ENCODE measurements around the gene MYLIP. TPM values are rescaled to one million over a fixed set of nuclear protein-coding genes. Genes with fewer than 3 reads are reported as not detected.

MYLIP gene
- total and polyA plus RNA-seq, 2 of the 13 experiments (the other 11 are each of a cell fraction or from before 2014, with no cell fraction given), result 3.4 to 10.8 TPM

DNA sequence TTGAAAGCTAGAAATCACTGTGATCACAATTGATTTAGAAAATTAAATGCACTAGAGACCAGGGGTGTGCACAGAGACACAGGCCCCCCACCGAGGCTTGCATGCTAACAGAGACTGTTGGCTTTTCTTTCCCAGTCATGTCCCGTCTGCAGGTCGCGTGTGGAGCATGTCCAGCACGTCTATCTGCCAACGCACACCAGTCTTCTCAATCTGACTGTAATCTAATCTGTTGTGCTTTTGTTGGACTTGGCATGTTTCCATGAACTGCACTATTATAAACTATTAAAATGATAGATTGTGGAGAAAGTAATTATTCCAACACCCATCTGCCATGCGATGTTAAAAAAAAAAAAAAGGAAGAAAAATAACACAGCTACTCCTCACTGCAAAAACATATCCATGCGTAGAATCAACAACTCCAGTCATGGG lies 17.7 kb downstream of the MYLIP start:
- intact Hi-C loops (cut with micrococcal nuclease; ENCODE audit: unreplicated experiment), result no loop called here
- FAIRE-seq, result no peak
- Histone ChIP-seq H3K4me3 (replicated peaks in 1 of 3; ENCODE audit: insufficient read depth in 1 of 3, low read depth in 2 of 3, low read length in 3 of 3) (no peak overlapping the region), H3K27me3 (ENCODE audit: control insufficient read depth in 1 of 2, insufficient read depth in 2 of 2, low read length in 2 of 2) (no peaks in the 10 kb centered on the region), H3K9me3 (ENCODE audit: low read length) (no peaks in the 10 kb centered on the region), H3K4me1 (ENCODE audit: insufficient read depth, low read length) (no peaks in the 10 kb centered on the region), H3K36me3 (replicated peaks in 1 of 2; ENCODE audit: control insufficient read depth in 1 of 2, insufficient read depth in 2 of 2, low read length in 2 of 2) (peaks cover 7 to 37% of the 10 kb centered on the region in 2 experiments), H3K4me2 (ENCODE audit: low read depth, low read length) (no peak overlapping the region), H3K9ac (ENCODE audit: insufficient read depth, low read depth, low read length) (no peak overlapping the region), H4K20me1 (ENCODE audit: insufficient read depth, low read length) (no peaks in the 10 kb centered on the region), H2AFZ (ENCODE audit: low read length) (no peak overlapping the region), H3K27ac (ENCODE audit: extremely low read length, insufficient read depth, low read length) (no peak overlapping the region), H3K79me2 (ENCODE audit: insufficient read depth, low read length) (no peaks in the 10 kb centered on the region)
- WGBS (ENCODE audit: low lambda C conversion rate), result 94% methylated on average over 8 of the region's 8 CpGs
- CTCF ChIA-PET (ENCODE audit: low intra/inter-chr PET ratio, low total read pairs), result no interaction called here
- POLR2A ChIA-PET, result no interaction called here
- DNase-seq (ENCODE audit: low spot score), result no peak
- in situ Hi-C loops (cut with HindIII; ENCODE audit: extremely low pct_ligation_motif_present, low pct_unique_long_range_greater_than_20kb), result no loop called here
- TF ChIP-seq ZNF446 (CRISPR knock-in tag; IDR thresholded peaks at IDR 0.05) (no peak), HIVEP1 (CRISPR knock-in tag; IDR thresholded peaks at IDR 0.05) (no peak), SAP130 (CRISPR knock-in tag; IDR thresholded peaks at IDR 0.05; ENCODE audit: low read depth) (no peak), ZFP36 (IDR thresholded peaks at IDR 0.05; ENCODE audit: borderline replicate concordance, low read depth, low read length, partially characterized antibody) (no peak), PLSCR1 (CRISPR knock-in tag; IDR thresholded peaks at IDR 0.05; ENCODE audit: borderline replicate concordance) (no peak), ZNF639 (CRISPR knock-in tag; conservative IDR thresholded peaks at IDR 0.05) (no peak), FOXC1 (CRISPR knock-in tag; IDR thresholded peaks at IDR 0.05; ENCODE audit: borderline replicate concordance) (no peak), ZNF335 (CRISPR knock-in tag; IDR thresholded peaks at IDR 0.05) (no peak), GATAD2A (CRISPR knock-in tag; IDR thresholded peaks at IDR 0.05) (no peak), ZNF816 (CRISPR knock-in tag; IDR thresholded peaks at IDR 0.05; ENCODE audit: borderline replicate concordance) (no peak), HES4 (CRISPR knock-in tag; IDR thresholded peaks at IDR 0.05; ENCODE audit: borderline replicate concordance) (no peak), ATF7 (IDR thresholded peaks at IDR 0.05) (no peak), ATF7 (CRISPR knock-in tag; IDR thresholded peaks at IDR 0.05) (no peak), MBD4 (IDR thresholded peaks at IDR 0.05; ENCODE audit: borderline replicate concordance, low read length) (no peak), ZNF746 (CRISPR knock-in tag; IDR thresholded peaks at IDR 0.05) (no peak)
- TF ChIP-seq, protein P1, sequence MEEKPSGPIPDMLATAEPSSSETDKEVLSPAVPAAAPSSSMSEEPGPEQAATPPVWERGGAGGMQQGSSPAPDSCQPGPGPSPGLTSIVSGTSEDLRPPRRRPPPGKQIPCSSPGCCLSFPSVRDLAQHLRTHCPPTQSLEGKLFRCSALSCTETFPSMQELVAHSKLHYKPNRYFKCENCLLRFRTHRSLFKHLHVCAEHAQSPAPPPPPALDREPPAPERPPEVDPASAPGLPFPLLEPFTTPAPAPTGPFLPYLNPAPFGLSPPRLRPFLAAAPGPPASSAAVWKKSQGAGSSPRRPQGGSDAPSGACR (CRISPR knock-in tag; IDR thresholded peaks at IDR 0.05), result no peak
- TF ChIP-seq, protein P2, sequence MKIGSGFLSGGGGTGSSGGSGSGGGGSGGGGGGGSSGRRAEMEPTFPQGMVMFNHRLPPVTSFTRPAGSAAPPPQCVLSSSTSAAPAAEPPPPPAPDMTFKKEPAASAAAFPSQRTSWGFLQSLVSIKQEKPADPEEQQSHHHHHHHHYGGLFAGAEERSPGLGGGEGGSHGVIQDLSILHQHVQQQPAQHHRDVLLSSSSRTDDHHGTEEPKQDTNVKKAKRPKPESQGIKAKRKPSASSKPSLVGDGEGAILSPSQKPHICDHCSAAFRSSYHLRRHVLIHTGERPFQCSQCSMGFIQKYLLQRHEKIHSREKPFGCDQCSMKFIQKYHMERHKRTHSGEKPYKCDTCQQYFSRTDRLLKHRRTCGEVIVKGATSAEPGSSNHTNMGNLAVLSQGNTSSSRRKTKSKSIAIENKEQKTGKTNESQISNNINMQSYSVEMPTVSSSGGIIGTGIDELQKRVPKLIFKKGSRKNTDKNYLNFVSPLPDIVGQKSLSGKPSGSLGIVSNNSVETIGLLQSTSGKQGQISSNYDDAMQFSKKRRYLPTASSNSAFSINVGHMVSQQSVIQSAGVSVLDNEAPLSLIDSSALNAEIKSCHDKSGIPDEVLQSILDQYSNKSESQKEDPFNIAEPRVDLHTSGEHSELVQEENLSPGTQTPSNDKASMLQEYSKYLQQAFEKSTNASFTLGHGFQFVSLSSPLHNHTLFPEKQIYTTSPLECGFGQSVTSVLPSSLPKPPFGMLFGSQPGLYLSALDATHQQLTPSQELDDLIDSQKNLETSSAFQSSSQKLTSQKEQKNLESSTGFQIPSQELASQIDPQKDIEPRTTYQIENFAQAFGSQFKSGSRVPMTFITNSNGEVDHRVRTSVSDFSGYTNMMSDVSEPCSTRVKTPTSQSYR (CRISPR knock-in tag; IDR thresholded peaks at IDR 0.05; ENCODE audit: borderline replicate concordance), result no peak
- no TSS peak for BruUV-seq (replicated peaks)
- ATAC-seq, result no peak
